ENCODE measurements around the gene FGD6. TPM values are rescaled to one million over a fixed set of nuclear protein-coding genes. Genes with fewer than 3 reads are reported as not detected.

The FGD6 gene
- total and polyA plus RNA-seq, 2 experiments from 2014 or later = 10.4 to 17.2 TPM

DNA sequence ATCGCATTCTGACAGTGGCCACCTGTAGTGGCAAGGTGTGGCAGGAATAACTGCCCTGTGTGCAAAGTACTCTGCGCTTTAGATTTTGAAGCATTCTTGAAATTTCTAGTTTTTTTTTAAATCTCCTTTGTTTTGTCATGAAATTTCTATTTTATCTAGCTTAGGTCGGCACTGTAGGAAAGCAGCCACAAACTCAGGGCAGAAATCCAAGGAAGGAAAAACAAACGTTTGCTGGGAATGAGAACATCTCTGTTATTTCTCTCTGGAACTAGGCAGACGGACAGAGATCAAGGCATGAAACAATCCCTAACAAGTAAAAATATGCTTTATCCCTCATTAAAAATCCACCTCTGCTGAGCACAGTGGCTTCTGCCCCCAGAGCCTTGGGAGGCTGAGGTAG is 142.5 kb downstream of the FGD6 start:
- no peaks in the 10 kb centered on the region for H3K36me3 ChIP-seq (replicated peaks; ENCODE audit: insufficient read depth, low read depth)
- H3K4me1 ChIP-seq (ENCODE audit: insufficient read depth) = no peaks in the 10 kb centered on the region
- DNase-seq (ENCODE audit: low spot score) = no peak
- H3K27me3 ChIP-seq = no peaks in the 10 kb centered on the region
- TF ChIP-seq EZH2 (IDR thresholded peaks at IDR 0.05; ENCODE audit: borderline replicate concordance) (no peak), EZH2phosphoT487 (IDR thresholded peaks at IDR 0.05; ENCODE audit: low read depth, severe bottlenecking, unreplicated experiment) (no peak)
- TF ChIP-seq, protein P1, sequence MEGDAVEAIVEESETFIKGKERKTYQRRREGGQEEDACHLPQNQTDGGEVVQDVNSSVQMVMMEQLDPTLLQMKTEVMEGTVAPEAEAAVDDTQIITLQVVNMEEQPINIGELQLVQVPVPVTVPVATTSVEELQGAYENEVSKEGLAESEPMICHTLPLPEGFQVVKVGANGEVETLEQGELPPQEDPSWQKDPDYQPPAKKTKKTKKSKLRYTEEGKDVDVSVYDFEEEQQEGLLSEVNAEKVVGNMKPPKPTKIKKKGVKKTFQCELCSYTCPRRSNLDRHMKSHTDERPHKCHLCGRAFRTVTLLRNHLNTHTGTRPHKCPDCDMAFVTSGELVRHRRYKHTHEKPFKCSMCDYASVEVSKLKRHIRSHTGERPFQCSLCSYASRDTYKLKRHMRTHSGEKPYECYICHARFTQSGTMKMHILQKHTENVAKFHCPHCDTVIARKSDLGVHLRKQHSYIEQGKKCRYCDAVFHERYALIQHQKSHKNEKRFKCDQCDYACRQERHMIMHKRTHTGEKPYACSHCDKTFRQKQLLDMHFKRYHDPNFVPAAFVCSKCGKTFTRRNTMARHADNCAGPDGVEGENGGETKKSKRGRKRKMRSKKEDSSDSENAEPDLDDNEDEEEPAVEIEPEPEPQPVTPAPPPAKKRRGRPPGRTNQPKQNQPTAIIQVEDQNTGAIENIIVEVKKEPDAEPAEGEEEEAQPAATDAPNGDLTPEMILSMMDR (IDR thresholded peaks at IDR 0.05; ENCODE audit: poor library complexity) = no peak
- H3K4me2 ChIP-seq = no peak overlapping the region
- H3K4me3 ChIP-seq = no peak overlapping the region
- WGBS (ENCODE audit: low lambda C conversion rate, missing lambda C conversion rate) = 86% methylated on average over 5 of the region's 5 CpGs
- no peaks in the 10 kb centered on the region for H3K9me2 ChIP-seq (replicated peaks; ENCODE audit: insufficient read depth)
- H2AFZ ChIP-seq = no peak overlapping the region
- H3K9me3 ChIP-seq (ENCODE audit: low read depth) = no peaks in the 10 kb centered on the region
- peaks cover 24% of the 10 kb centered on the region for H3K79me2 ChIP-seq
- H4K20me1 ChIP-seq (ENCODE audit: insufficient read depth, poor library complexity, severe bottlenecking) = no peaks in the 10 kb centered on the region
- H3K27ac ChIP-seq = no peak overlapping the region

DNA sequence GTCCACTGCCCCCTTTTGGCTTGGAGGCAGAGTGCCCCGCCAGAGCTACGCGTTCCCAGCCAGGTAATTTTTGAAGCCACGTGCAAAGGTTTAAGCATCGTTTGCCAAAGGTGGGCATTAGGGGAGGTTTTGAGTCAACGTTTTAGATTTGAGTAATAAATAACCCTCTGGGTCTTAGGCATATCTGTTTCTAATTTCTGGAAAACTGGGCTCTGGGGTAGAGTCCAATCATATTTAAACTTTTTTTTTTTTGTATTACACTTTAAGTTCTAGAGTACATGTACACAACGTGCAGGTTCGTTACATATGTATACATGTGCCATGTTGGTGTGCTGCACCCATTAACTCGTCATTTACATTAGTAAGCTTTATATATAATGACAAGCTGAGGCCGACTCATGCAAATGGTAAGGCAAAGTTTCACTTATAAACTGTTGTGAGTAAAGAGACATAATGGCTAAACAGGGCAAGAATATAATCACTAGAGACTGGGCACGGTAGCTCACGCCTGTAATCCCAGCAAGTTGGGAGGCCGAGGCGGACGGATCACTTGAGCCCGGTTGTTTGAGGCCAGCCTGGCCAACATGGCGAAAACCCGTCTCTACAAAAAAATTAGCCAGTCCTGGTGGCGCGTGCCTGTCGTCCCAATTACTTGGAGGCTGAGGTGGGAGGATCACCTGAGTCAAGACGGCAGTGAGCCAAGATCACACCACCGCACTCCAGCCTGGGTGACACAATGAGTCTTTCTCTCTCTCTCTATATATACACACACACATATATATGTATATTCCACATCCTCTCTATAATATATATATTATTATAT is 143.4 kb downstream of the FGD6 start:
- no peaks in the 10 kb centered on the region for H4K20me1 ChIP-seq (ENCODE audit: insufficient read depth, poor library complexity, severe bottlenecking)
- no peak overlapping the region for H3K4me3 ChIP-seq
- TF ChIP-seq, protein P1 (IDR thresholded peaks at IDR 0.05; ENCODE audit: poor library complexity) = peak; percentile 83
- TF ChIP-seq EZH2 (IDR thresholded peaks at IDR 0.05; ENCODE audit: borderline replicate concordance) = no peak
- TF ChIP-seq EZH2phosphoT487 (IDR thresholded peaks at IDR 0.05; ENCODE audit: low read depth, severe bottlenecking, unreplicated experiment) = no peak
- no peaks in the 10 kb centered on the region for H3K27me3 ChIP-seq
- DNase-seq (ENCODE audit: low spot score) = no peak
- H3K9me2 ChIP-seq (replicated peaks; ENCODE audit: insufficient read depth) = no peaks in the 10 kb centered on the region
- H3K4me2 ChIP-seq = peak overlapping the region; percentile 55
- H3K36me3 ChIP-seq (replicated peaks; ENCODE audit: insufficient read depth, low read depth) = no peaks in the 10 kb centered on the region
- H3K4me1 ChIP-seq (ENCODE audit: insufficient read depth) = no peaks in the 10 kb centered on the region
- no peak overlapping the region for H3K27ac ChIP-seq
- no peaks in the 10 kb centered on the region for H3K9me3 ChIP-seq (ENCODE audit: low read depth)
- H2AFZ ChIP-seq = no peak overlapping the region
- peaks cover 32% of the 10 kb centered on the region for H3K79me2 ChIP-seq
- 62% methylated on average over 23 of the region's 23 CpGs for WGBS (ENCODE audit: low lambda C conversion rate, missing lambda C conversion rate)

DNA sequence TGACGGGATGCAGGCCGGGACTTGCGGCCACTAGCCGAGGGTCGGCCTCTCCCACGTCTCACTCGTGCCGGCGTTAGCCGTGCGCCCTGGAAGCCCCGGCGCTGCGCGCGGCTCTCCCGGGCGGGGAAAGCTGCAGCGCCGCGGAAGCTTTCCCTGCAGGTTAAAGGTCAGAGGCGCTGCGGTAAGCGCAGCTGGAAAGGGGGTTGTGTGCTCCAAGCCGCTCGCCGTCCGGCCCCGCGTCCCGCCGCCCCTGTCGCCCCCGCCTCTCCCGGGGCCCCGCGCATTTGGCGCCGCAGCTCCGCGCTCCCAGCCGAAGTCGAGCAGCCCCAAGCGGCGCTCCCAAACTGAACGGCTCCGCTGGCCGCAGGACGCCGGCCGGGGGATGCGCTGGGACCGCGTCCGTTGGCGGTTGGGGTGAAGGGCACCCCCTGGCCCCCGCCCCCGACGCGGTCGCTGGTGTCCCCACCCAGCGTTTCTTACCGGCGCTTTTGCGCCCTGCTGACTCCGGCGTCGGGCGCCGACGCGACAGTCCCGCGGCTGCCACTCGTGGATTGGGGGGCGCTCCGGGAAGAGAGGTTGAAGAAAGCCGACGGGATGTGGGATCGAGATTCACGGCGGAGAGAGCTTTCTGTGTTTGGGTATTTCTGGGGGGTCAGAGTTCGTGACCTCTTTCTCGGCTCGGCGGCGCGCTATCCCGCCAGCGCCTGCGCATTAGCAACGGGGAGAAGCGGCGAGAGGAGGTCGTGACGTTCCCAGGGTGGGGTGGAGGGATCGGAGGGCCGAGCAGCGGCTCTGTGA is 144.2 kb downstream of the FGD6 start, which contains the start of gene NR2C1:
Gene NR2C1, minus strand, starts transcription at position 719 of the 798 bp plus-strand sequence. CDS start 6,234 bp downstream, outside the sequence.
- under 1% methylated on average over 54 of the region's 99 CpGs for WGBS (ENCODE audit: low lambda C conversion rate, missing lambda C conversion rate)
- Histone ChIP-seq H3K27ac (peak within 1 kb of the TSS; percentile 86), H2AFZ (peak within 1 kb of the TSS; percentile 95), H3K9me2 (replicated peaks; ENCODE audit: insufficient read depth) (no peaks in the 10 kb centered on the region), H3K4me1 (ENCODE audit: insufficient read depth) (no peaks in the 10 kb centered on the region), H3K4me2 (peak within 1 kb of the TSS; percentile 74), H3K9me3 (ENCODE audit: low read depth) (no peaks in the 10 kb centered on the region), H4K20me1 (ENCODE audit: insufficient read depth, poor library complexity, severe bottlenecking) (no peaks in the 10 kb centered on the region), H3K79me2 (peaks cover 41% of the 10 kb centered on the region), H3K36me3 (replicated peaks; ENCODE audit: insufficient read depth, low read depth) (no peaks in the 10 kb centered on the region), H3K27me3 (no peaks in the 10 kb centered on the region), H3K4me3 (peak within 1 kb of the TSS; percentile 78)
- peak; percentile 97 for DNase-seq (ENCODE audit: low spot score)
- TF ChIP-seq EZH2phosphoT487 (IDR thresholded peaks at IDR 0.05; ENCODE audit: low read depth, severe bottlenecking, unreplicated experiment) (no peak), EZH2 (IDR thresholded peaks at IDR 0.05; ENCODE audit: borderline replicate concordance) (no peak)
- TF ChIP-seq, protein P1 (IDR thresholded peaks at IDR 0.05; ENCODE audit: poor library complexity) = no peak
